Endothelial cell of umbilical vein (primary cell): ENCODE data around the gene FAM240B. TPM values are rescaled to one million over a fixed set of nuclear protein-coding genes. Genes with fewer than 3 reads are reported as not detected.

Experiments
- BruUV-seq: library from RNA; stranded (reverse); fragments of 400-500 nt; replicated peaks from 2 replicates; lab custom pipeline; 2021; lab: Mats Ljungman, UMichigan
- CTCF ChIA-PET: fragments of 300-600, 350-600 bp; sonication (Branson Sonifier 250); formaldehyde crosslinking; loops from one replicate; lab custom pipeline; 2021; ENCODE audit warnings: antibody characterized with exemption, inconsistent platforms; lab: Charles Lee
- POLR2A ChIA-PET: fragments of 300-600, 350-600 bp; sonication (Branson Sonifier 250); formaldehyde crosslinking; loops from one replicate; lab custom pipeline; 2021; ENCODE audit warnings: antibody characterized with exemption, inconsistent platforms; lab: Charles Lee
- DNase-seq: peaks from one replicate; pipeline ENCODE4 v3.0.0-alpha.2; 2011; ENCODE audit warnings: low read depth, low spot score
- FAIRE-seq: peaks from 2 replicates; lab custom pipeline; 2011; peaks lifted over from hg19 to GRCh38; lab: Jason Lieb, UNC
- H2AFZ ChIP-seq: 2 replicates; pipeline ENCODE4 v1.6.0; 2012; ENCODE audit warnings: low read depth, low read length, control low read depth, inconsistent platforms
- H3K27ac ChIP-seq: 2 replicates; pipeline ENCODE4 v1.5.1; 2011; ENCODE audit warnings: low read depth, mild to moderate bottlenecking, control low read depth, low read length, moderate library complexity; ENCODE audit not compliant: insufficient read depth
- H3K27me3 ChIP-seq, 2 experiments: 2 replicates each; pipeline versions ENCODE4 v1.6.0 to v1.6.1; 2011; ENCODE audit warnings: low read length in 2 of 2, mixed read lengths in 1 of 2; ENCODE audit not compliant: control insufficient read depth in 2 of 2, insufficient read depth in 2 of 2
- H3K36me3 ChIP-seq, 2 experiments: 2 replicates in 1 of 2; 3 replicates in 1 of 2; pipeline ENCODE4 v1.5.1; 2011; ENCODE audit warnings: low read length in 2 of 2, mild to moderate bottlenecking in 1 of 2, moderate library complexity in 1 of 2; ENCODE audit not compliant: control insufficient read depth in 2 of 2, insufficient read depth in 2 of 2; ENCODE audit errors: extremely low read depth in 1 of 2
- H3K4me1 ChIP-seq: 3 replicates; pipeline ENCODE4 v1.5.1; 2011; ENCODE audit warnings: mild to moderate bottlenecking, low read length; ENCODE audit not compliant: control insufficient read depth, insufficient read depth; ENCODE audit errors: extremely low read depth
- H3K4me2 ChIP-seq: 2 replicates; pipeline ENCODE4 v1.6.1; 2011; ENCODE audit warnings: low read length, control low read depth, mixed read lengths; ENCODE audit not compliant: insufficient read depth
- H3K4me3 ChIP-seq, 3 experiments: fragments of 200-600 bp in 1 of 3; sonication (generic), shearing (Covaris generic) in 1 of 3; replicated peaks in 1 of 3; 2 replicates each; pipeline ENCODE4 v1.5.1; 2011 to 2016; ENCODE audit warnings: control low read depth in 3 of 3, low read length in 3 of 3, mild to moderate bottlenecking in 2 of 3, inconsistent platforms in 1 of 3, low read depth in 1 of 3, moderate library complexity in 1 of 3; ENCODE audit not compliant: insufficient read depth in 1 of 3
- H3K79me2 ChIP-seq: 2 replicates; pipeline ENCODE4 v1.6.0; 2012; ENCODE audit warnings: low read length, inconsistent platforms; ENCODE audit not compliant: control insufficient read depth, insufficient read depth
- H3K9ac ChIP-seq: replicated peaks from 2 replicates; pipeline ENCODE3; 2011; ENCODE audit warnings: low read length, control low read depth; ENCODE audit not compliant: insufficient read depth; ENCODE audit errors: extremely low read depth
- H3K9me1 ChIP-seq: replicated peaks from 3 replicates; pipeline ENCODE4 v1.6.0; 2011; ENCODE audit warnings: mild to moderate bottlenecking, low read length; ENCODE audit not compliant: control insufficient read depth, insufficient read depth; ENCODE audit errors: extremely low read depth
- H3K9me3 ChIP-seq: replicated peaks from 2 replicates; pipeline ENCODE4 v1.5.1; 2012; ENCODE audit warnings: low read length, inconsistent platforms; ENCODE audit not compliant: control insufficient read depth, insufficient read depth
- H4K20me1 ChIP-seq: replicated peaks from 2 replicates; pipeline ENCODE3; 2011; ENCODE audit warnings: mild to moderate bottlenecking, low read length; ENCODE audit not compliant: control insufficient read depth, insufficient read depth; ENCODE audit errors: extremely low read depth
- EZH2 ChIP-seq: IDR thresholded peaks from 2 replicates; pipeline ENCODE4 v1.6.1; 2012; ENCODE audit warnings: borderline replicate concordance, low read depth, mild to moderate bottlenecking, moderate library complexity, low read length, inconsistent platforms; ENCODE audit not compliant: severe bottlenecking
- FOS ChIP-seq: IDR thresholded peaks from 2 replicates; pipeline ENCODE4 v1.6.1; 2011; ENCODE audit warnings: mild to moderate bottlenecking, low read length, moderate library complexity, borderline replicate concordance; ENCODE audit not compliant: insufficient read depth
- GATA2 ChIP-seq: IDR thresholded peaks from 2 replicates; pipeline ENCODE4 v1.7.0; 2011; ENCODE audit warnings: low read depth, mild to moderate bottlenecking, moderate library complexity, mixed read lengths, low read length; ENCODE audit not compliant: insufficient read length, insufficient read depth
- JUN ChIP-seq: IDR thresholded peaks from 2 replicates; pipeline ENCODE4 v1.6.1; 2011; ENCODE audit warnings: borderline replicate concordance, low read depth; ENCODE audit not compliant: insufficient read length, insufficient read depth
- MYC ChIP-seq: IDR thresholded peaks from one replicate; pipeline ENCODE4 v1.6.1; 2011; ENCODE audit warnings: mild to moderate bottlenecking, low read depth, low read length
- POLR2A ChIP-seq: IDR thresholded peaks from 2 replicates; pipeline ENCODE4 v1.6.1; 2012; ENCODE audit warnings: low read depth, mild to moderate bottlenecking, control low read depth, low read length
- POLR2AphosphoS5 ChIP-seq: IDR thresholded peaks from 2 replicates; pipeline ENCODE4 v1.6.1; 2012; ENCODE audit warnings: low read depth, mild to moderate bottlenecking, control low read depth, low read length, moderate library complexity; ENCODE audit not compliant: insufficient read depth
- dilution Hi-C: fragments of 300-500 bp; cut with MboI; formaldehyde crosslinking; loops from one replicate; pipeline ENCODE4 v1.15.0; 2019; ENCODE audit warnings: low sequenced_read_pairs; ENCODE audit not compliant: extremely low pct_ligation_motif_present
- intact Hi-C: fragments of 100-400 bp; cut with micrococcal nuclease; formaldehyde crosslinking; loops from one replicate; pipeline ENCODE4 v1.10.0; 2022
- polyA plus RNA-seq, 4 experiments: library from polyadenylated mRNA; depleted of rRNA in 3 of 4; stranded (reverse) in 3 of 4; unstranded in 1 of 4; fragments of >200 nt; gene quantifications; 2 replicates each; pipeline versions ENCODE4 v1.2.1 to v1.2.3, GENCODE V29; 2011 to 2012; ENCODE audit warnings: missing spikeins in 1 of 4
- total RNA-seq: library from RNA; stranded (reverse); gene quantifications from 2 replicates; pipeline ENCODE4 v1.2.3, GENCODE V29; 2021
- TF ChIP-seq, protein P1 (sequence below), 2 donors: IDR thresholded peaks; 1 replicate in 1 of 2; 2 replicates in 1 of 2; pipeline ENCODE4 v1.5.1; 2011; ENCODE audit warnings: low read length in 2 of 2, mild to moderate bottlenecking in 2 of 2, moderate library complexity in 2 of 2, control low read depth in 1 of 2, inconsistent platforms in 1 of 2, low read depth in 1 of 2; ENCODE audit not compliant: insufficient read depth in 1 of 2; ENCODE audit errors: extremely low read depth in 1 of 2
- TF ChIP-seq, protein P2 (sequence below): IDR thresholded peaks from 2 replicates; pipeline ENCODE4 v1.6.1; 2011; ENCODE audit not compliant: insufficient read depth, insufficient read length

The FAM240B gene
- total and polyA plus RNA-seq, 2 donors (not counting 3 experiments of a cell fraction or from before 2014, with no cell fraction given): not detected

DNA sequence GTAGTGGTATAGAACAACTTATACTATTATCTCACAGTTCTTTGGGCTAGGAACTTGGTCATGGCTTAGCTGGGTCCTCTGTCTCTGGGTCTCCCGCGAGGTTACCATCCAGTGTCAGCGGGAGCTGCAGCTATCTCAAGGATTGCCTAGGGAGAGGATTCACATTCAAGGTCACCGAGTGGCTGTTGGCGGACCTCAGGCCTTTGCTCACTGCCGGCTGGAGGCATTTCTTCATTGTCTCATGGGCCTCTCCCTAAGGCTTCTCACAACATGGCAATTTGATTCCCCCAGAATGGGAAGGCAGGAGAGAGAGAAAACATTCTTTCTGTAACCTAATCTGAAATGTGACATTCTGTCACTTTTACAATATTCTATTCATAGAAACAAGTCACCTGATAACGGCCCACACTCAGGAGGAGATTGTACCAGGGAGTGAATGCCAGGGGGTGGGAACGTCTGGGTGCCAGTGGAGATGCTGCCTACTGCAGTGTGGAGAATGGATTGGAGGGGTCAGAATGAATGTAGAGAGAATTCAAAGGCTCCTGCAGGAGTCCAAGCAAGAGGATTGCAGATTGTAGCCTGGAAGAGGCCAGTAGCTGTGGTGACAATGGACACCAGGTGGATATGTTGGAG lies 70.1 kb downstream of the FAM240B start:
- dilution Hi-C loops: no loop called here
- no peak for DNase-seq
- H3K9ac ChIP-seq: no peak overlapping the region
- H3K27me3 ChIP-seq: peaks cover 0 to 2% of the 10 kb centered on the region in 2 experiments
- intact Hi-C loops: no loop called here
- no TSS peak for BruUV-seq
- no peaks in the 10 kb centered on the region for H4K20me1 ChIP-seq
- no peak overlapping the region for H3K4me2 ChIP-seq
- ChIA-PET CTCF (no interaction called here), POLR2A (no interaction called here)
- TF ChIP-seq, protein P1, sequence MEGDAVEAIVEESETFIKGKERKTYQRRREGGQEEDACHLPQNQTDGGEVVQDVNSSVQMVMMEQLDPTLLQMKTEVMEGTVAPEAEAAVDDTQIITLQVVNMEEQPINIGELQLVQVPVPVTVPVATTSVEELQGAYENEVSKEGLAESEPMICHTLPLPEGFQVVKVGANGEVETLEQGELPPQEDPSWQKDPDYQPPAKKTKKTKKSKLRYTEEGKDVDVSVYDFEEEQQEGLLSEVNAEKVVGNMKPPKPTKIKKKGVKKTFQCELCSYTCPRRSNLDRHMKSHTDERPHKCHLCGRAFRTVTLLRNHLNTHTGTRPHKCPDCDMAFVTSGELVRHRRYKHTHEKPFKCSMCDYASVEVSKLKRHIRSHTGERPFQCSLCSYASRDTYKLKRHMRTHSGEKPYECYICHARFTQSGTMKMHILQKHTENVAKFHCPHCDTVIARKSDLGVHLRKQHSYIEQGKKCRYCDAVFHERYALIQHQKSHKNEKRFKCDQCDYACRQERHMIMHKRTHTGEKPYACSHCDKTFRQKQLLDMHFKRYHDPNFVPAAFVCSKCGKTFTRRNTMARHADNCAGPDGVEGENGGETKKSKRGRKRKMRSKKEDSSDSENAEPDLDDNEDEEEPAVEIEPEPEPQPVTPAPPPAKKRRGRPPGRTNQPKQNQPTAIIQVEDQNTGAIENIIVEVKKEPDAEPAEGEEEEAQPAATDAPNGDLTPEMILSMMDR (IDR thresholded peaks at IDR 0.05; ENCODE audit: extremely low read depth in 1 of 2, insufficient read depth in 1 of 2, low read depth in 1 of 2, low read length in 2 of 2): no peak
- H3K27ac ChIP-seq: no peak overlapping the region
- no peak overlapping the region for H3K4me3 ChIP-seq
- no peak overlapping the region for H2AFZ ChIP-seq
- no peak for FAIRE-seq
- H3K79me2 ChIP-seq: no peaks in the 10 kb centered on the region
- no peaks in the 10 kb centered on the region for H3K36me3 ChIP-seq
- no peaks in the 10 kb centered on the region for H3K9me3 ChIP-seq
- H3K4me1 ChIP-seq: no peaks in the 10 kb centered on the region
- H3K9me1 ChIP-seq: no peaks in the 10 kb centered on the region

DNA sequence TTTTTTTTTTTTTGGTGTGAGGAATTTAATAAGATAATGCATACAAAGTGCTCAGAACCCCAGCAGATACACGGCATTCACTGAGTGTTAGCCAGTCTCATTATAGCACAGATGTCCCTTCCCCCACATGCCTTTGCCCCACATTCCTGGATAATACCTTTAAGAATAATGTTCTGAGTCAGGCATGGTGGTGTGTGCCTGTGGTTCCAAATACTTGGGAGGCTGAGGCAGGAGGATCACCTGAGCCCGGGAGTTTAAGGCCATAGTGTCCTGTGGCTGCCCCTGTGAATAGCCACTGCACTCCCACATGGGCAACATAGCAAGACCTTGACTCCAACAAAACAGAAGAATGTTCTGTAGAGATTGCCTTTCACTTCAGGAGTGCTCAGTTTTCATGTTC lies 75.3 kb downstream of the FAM240B start:
- no peaks in the 10 kb centered on the region for H3K9me3 ChIP-seq
- TF ChIP-seq FOS (no peak), POLR2A (no peak), JUN (no peak), POLR2AphosphoS5 (no peak), MYC (no peak), EZH2 (no peak), GATA2 (no peak)
- TF ChIP-seq, protein P2, sequence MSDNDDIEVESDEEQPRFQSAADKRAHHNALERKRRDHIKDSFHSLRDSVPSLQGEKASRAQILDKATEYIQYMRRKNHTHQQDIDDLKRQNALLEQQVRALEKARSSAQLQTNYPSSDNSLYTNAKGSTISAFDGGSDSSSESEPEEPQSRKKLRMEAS: no peak
- TF ChIP-seq, protein P1 (IDR thresholded peaks at IDR 0.05; ENCODE audit: extremely low read depth in 1 of 2, insufficient read depth in 1 of 2, low read depth in 1 of 2, low read length in 2 of 2): no peak

More for the DNA sequence above, 75.3 kb downstream of the FAM240B start:
- intact Hi-C loops: no loop called here
- H3K4me1 ChIP-seq: no peaks in the 10 kb centered on the region
- ChIA-PET POLR2A (no interaction called here), CTCF (interaction anchor here (1.2 kb wide), 1 partner anchor 25 kb away, joined by 4 read pairs; the partner anchor contains the start of gene ANKRD18A)
- H2AFZ ChIP-seq: no peak overlapping the region
- H3K4me2 ChIP-seq: no peak overlapping the region
- H4K20me1 ChIP-seq: no peaks in the 10 kb centered on the region
- peaks cover 0 to 3% of the 10 kb centered on the region in 2 experiments for H3K27me3 ChIP-seq
- no peak overlapping the region for H3K27ac ChIP-seq
- dilution Hi-C loops: no loop called here
- no peaks in the 10 kb centered on the region for H3K79me2 ChIP-seq
- FAIRE-seq (no peak), DNase-seq (no peak)
- H3K4me3 ChIP-seq: no peak overlapping the region
- H3K9ac ChIP-seq: no peak overlapping the region
- BruUV-seq: no TSS peak
- H3K36me3 ChIP-seq: no peaks in the 10 kb centered on the region
- H3K9me1 ChIP-seq: no peaks in the 10 kb centered on the region
